ENCODE measurements around the gene MAN2B1.

Gene MAN2B1

DNA sequence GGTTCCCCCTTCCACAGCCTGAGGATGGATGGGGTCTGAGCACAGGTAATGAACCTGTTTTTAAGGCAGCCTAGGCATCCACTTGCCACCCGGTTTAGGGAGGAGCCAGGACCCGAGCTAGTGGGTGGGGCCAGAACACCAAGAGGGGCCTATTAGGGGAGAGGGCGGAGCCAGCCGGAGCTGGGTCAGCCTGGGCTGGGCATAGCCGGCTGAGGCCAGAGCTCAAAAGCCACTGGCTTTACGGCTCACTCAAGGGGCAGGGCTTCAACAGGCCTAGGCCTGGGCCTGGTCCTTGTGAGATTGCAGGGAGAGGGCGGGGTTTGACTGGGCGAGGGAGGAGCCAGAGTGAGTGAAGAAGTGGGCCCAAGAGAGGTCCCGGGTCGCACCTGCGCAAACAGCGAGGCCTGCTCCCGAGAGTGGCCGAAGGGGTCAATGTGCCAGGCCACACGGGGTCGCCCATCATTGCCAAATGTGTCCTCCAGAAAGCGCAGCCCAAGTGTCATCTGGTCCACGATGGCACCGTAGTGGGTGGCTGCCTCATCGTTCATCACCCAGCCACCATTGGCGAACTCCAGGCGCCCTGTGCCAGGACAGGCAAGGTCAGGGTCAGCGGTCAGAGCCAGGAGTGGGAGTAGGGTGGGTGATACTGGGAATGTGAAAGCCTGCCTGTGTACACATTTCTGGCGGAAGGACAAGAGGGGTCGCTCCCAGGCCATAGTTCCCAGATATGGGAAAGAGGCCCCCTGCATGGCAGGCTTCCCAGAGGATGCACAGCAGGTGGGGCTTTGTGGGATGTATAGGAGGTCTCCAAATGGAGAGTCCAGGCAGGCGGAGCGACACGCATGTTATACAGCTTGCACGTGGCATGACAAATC is 1.9 kb downstream of the MAN2B1 start:
- peaks cover 27% of the 10 kb centered on the region for H3K79me2 ChIP-seq (ENCODE audit: insufficient read depth, low read length)
- no peak for TF ChIP-seq EZH2phosphoT487 (IDR thresholded peaks at IDR 0.05; ENCODE audit: borderline replicate concordance)
- TF ChIP-seq CTCF (conservative IDR thresholded peaks at IDR 0.05; ENCODE audit: low read length): no peak
- H2AFZ ChIP-seq (ENCODE audit: low read length): no peak overlapping the region
- no peak overlapping the region for H3K4me3 ChIP-seq (ENCODE audit: low read length, poor library complexity, severe bottlenecking)
- peaks cover 25% of the 10 kb centered on the region for H3K4me1 ChIP-seq (ENCODE audit: insufficient read depth, low read length, poor library complexity, severe bottlenecking)
- no peak overlapping the region for H3K9ac ChIP-seq (ENCODE audit: low read depth, low read length, poor library complexity, severe bottlenecking)
- peaks cover 13% of the 10 kb centered on the region for H4K20me1 ChIP-seq (ENCODE audit: insufficient read depth, low read length, poor library complexity, severe bottlenecking)
- H3K27me3 ChIP-seq (ENCODE audit: insufficient read depth, low read length, poor library complexity, severe bottlenecking): no peaks in the 10 kb centered on the region
- H3K36me3 ChIP-seq (ENCODE audit: insufficient read depth, low read length): peaks cover 4% of the 10 kb centered on the region; the same call in 1 of the 2 replicates
- H3K9me2 ChIP-seq (replicated peaks; ENCODE audit: low read depth, low read length): no peaks in the 10 kb centered on the region
- no peak overlapping the region for H3K4me2 ChIP-seq (ENCODE audit: low read depth, low read length, poor library complexity, severe bottlenecking)
- H3K9me3 ChIP-seq (ENCODE audit: insufficient read depth, low read depth, low read length): no peaks in the 10 kb centered on the region
- H3F3A ChIP-seq (ENCODE audit: low read depth): no peaks in the 10 kb centered on the region

DNA sequence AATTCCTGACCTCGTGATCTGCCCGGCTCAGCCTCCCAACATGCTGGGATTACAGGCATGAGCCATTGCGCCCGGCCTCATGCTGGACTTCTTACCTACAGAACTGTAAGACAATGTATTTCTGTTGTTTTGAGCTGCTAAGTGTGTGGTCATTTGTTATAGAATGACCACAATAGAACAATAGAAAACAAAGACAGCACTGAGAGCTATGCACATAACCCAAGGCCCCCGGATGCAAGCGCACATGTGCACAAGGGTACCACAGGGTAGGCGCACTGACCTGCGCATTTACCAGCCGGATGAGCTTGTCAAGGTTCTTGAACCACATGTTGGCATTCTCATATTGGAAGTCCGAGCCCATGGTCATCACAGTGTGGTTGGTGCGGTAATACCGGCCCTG is 5.6 kb downstream of the MAN2B1 start:
- Histone ChIP-seq H3K4me3 (ENCODE audit: low read length, poor library complexity, severe bottlenecking) (no peak overlapping the region), H3K79me2 (ENCODE audit: insufficient read depth, low read length) (peaks cover under 1% of the 10 kb centered on the region; the same call in 1 of the 2 replicates), H3K4me1 (ENCODE audit: insufficient read depth, low read length, poor library complexity, severe bottlenecking) (peaks cover 5% of the 10 kb centered on the region), H3K36me3 (ENCODE audit: insufficient read depth, low read length) (peaks cover 4% of the 10 kb centered on the region; the same call in 1 of the 2 replicates), H3K9ac (ENCODE audit: low read depth, low read length, poor library complexity, severe bottlenecking) (no peak overlapping the region), H3K27me3 (ENCODE audit: insufficient read depth, low read length, poor library complexity, severe bottlenecking) (no peaks in the 10 kb centered on the region), H3K9me2 (replicated peaks; ENCODE audit: low read depth, low read length) (no peaks in the 10 kb centered on the region), H2AFZ (ENCODE audit: low read length) (no peak overlapping the region), H3K4me2 (ENCODE audit: low read depth, low read length, poor library complexity, severe bottlenecking) (no peak overlapping the region), H4K20me1 (ENCODE audit: insufficient read depth, low read length, poor library complexity, severe bottlenecking) (no peaks in the 10 kb centered on the region), H3F3A (ENCODE audit: low read depth) (no peaks in the 10 kb centered on the region), H3K9me3 (ENCODE audit: insufficient read depth, low read depth, low read length) (no peaks in the 10 kb centered on the region)
- TF ChIP-seq EZH2phosphoT487 (IDR thresholded peaks at IDR 0.05; ENCODE audit: borderline replicate concordance) (no peak), CTCF (conservative IDR thresholded peaks at IDR 0.05; ENCODE audit: low read length) (no peak)

- Histone ChIP-seq H3K4me3 (ENCODE audit: low read length, poor library complexity, severe bottlenecking) (no peak overlapping the region), H4K20me1 (ENCODE audit: insufficient read depth, low read length, poor library complexity, severe bottlenecking) (no peaks in the 10 kb centered on the region), H3F3A (ENCODE audit: low read depth) (no peaks in the 10 kb centered on the region), H3K79me2 (ENCODE audit: insufficient read depth, low read length) (no peaks in the 10 kb centered on the region), H3K9me3 (ENCODE audit: insufficient read depth, low read depth, low read length) (no peaks in the 10 kb centered on the region), H3K4me1 (ENCODE audit: insufficient read depth, low read length, poor library complexity, severe bottlenecking) (no peaks in the 10 kb centered on the region), H2AFZ (ENCODE audit: low read length) (no peak overlapping the region), H3K36me3 (ENCODE audit: insufficient read depth, low read length) (peaks cover 4% of the 10 kb centered on the region; the same call in 1 of the 2 replicates), H3K9ac (ENCODE audit: low read depth, low read length, poor library complexity, severe bottlenecking) (no peak overlapping the region), H3K4me2 (ENCODE audit: low read depth, low read length, poor library complexity, severe bottlenecking) (no peak overlapping the region), H3K27me3 (ENCODE audit: insufficient read depth, low read length, poor library complexity, severe bottlenecking) (no peaks in the 10 kb centered on the region), H3K9me2 (replicated peaks; ENCODE audit: low read depth, low read length) (no peaks in the 10 kb centered on the region)
- TF ChIP-seq EZH2phosphoT487 (IDR thresholded peaks at IDR 0.05; ENCODE audit: borderline replicate concordance) (no peak), CTCF (conservative IDR thresholded peaks at IDR 0.05; ENCODE audit: low read length) (peak; percentile 21; the same call in 1 of the 2 replicates)
Measured at GRCh38 chr19:12657966-12658365, 8.6 kb downstream of the MAN2B1 start.
